GM23248 (cell line): ENCODE measurements around the gene MPRIP. TPM values are rescaled to one million over a fixed set of nuclear protein-coding genes. Genes with fewer than 3 reads are reported as not detected.

Source experiments
- DNase-seq: peaks from one replicate; pipeline ENCODE4 v3.0.0-alpha.2; 2015
- H2AFZ ChIP-seq: fragments of 200-600 bp; sonication (generic); 2 replicates; pipeline ENCODE4 v1.6.1; 2016; ENCODE audit warnings: antibody characterized with exemption
- H3F3A ChIP-seq: fragments of 200-600 bp; sonication (generic); 2 replicates; pipeline ENCODE4 v1.6.1; 2016; ENCODE audit warnings: mild to moderate bottlenecking, antibody characterized with exemption, mixed run types; ENCODE audit not compliant: insufficient read depth
- H3K27ac ChIP-seq: fragments of 200-600 bp; sonication (generic); 2 replicates; pipeline ENCODE4 v1.5.1; 2016; ENCODE audit warnings: mild to moderate bottlenecking
- H3K27me3 ChIP-seq: fragments of 200-600 bp; sonication (generic); replicated peaks from 2 replicates; pipeline ENCODE4 v1.6.1; 2016; ENCODE audit warnings: mild to moderate bottlenecking; ENCODE audit not compliant: insufficient read depth
- H3K36me3 ChIP-seq: fragments of 200-600 bp; sonication (generic); 2 replicates; pipeline ENCODE4 v1.6.1; 2016; ENCODE audit warnings: low read depth, mild to moderate bottlenecking
- H3K4me1 ChIP-seq: fragments of 200-600 bp; sonication (generic); 2 replicates; pipeline ENCODE4 v1.6.1; 2016; ENCODE audit warnings: mild to moderate bottlenecking; ENCODE audit not compliant: insufficient read depth
- H3K4me2 ChIP-seq: fragments of 200-600 bp; sonication (generic); one replicate; pipeline ENCODE4 v1.6.1; 2016; ENCODE audit warnings: mild to moderate bottlenecking; ENCODE audit not compliant: unreplicated experiment
- H3K4me3 ChIP-seq: fragments of 200-600 bp; sonication (generic); 2 replicates; pipeline ENCODE4 v1.5.1; 2016; ENCODE audit warnings: mild to moderate bottlenecking
- H3K79me2 ChIP-seq: fragments of 200-600 bp; sonication (generic); 2 replicates; pipeline ENCODE4 v1.6.1; 2016; ENCODE audit warnings: mild to moderate bottlenecking; ENCODE audit not compliant: insufficient read depth
- H3K9ac ChIP-seq: fragments of 200-600 bp; sonication (generic); 2 replicates; pipeline ENCODE4 v1.6.1; 2016; ENCODE audit warnings: mild to moderate bottlenecking
- H3K9me2 ChIP-seq: fragments of 200-600 bp; sonication (generic); 2 replicates; pipeline ENCODE4 v1.6.1; 2016; ENCODE audit warnings: mixed run types, mild to moderate bottlenecking, moderate library complexity; ENCODE audit not compliant: insufficient read depth
- H3K9me3 ChIP-seq: fragments of 200-600 bp; sonication (generic); one replicate; pipeline ENCODE4 v1.6.1; 2017; ENCODE audit warnings: low read depth
- H4K20me1 ChIP-seq: fragments of 200-600 bp; sonication (generic); 2 replicates; pipeline ENCODE4 v1.6.0; 2016; ENCODE audit not compliant: insufficient read depth
- EZH2 ChIP-seq: fragments of 200-600 bp; sonication (generic); IDR thresholded peaks from 2 replicates; pipeline ENCODE4 v1.6.1; 2018; ENCODE audit warnings: antibody characterized with exemption, mild to moderate bottlenecking; ENCODE audit not compliant: insufficient read depth, poor library complexity, severe bottlenecking
- EZH2phosphoT487 ChIP-seq: fragments of 200-600 bp; sonication (generic); IDR thresholded peaks from 2 replicates; pipeline ENCODE4 v1.6.1; 2018; ENCODE audit warnings: antibody characterized with exemption, moderate library complexity, mild to moderate bottlenecking, low read depth; ENCODE audit not compliant: insufficient read depth
- WGBS, 2 experiments: methylation state at CpG; one replicate each; pipeline ENCODE4 v1.1.6; 2015 to 2017; ENCODE audit warnings: low lambda C conversion rate in 2 of 2, low coverage in 1 of 2; ENCODE audit errors: missing lambda C conversion rate in 2 of 2; 5-methylcytosine and 5-hydroxymethylcytosine counted together
- in situ Hi-C: fragments of 300-500 bp; cut with MboI; formaldehyde crosslinking; loops from 2 replicates; pipeline ENCODE4 v1.15.0; 2020
- polyA plus RNA-seq: library from polyadenylated mRNA; unstranded; fragments of >200 nt; fragmentation: Nextera tagmentation; extraction: Ambion mirVana; gene quantifications from 2 replicates; pipeline ENCODE4 v1.2.1, GENCODE V29; 2016
- total RNA-seq: library from RNA; depleted of rRNA; stranded (reverse); fragments of >200 nt; shearing (Covaris generic); gene quantifications from 2 replicates; pipeline ENCODE4 v1.2.3, GENCODE V29; 2014

MPRIP gene
- total and polyA plus RNA-seq, 2 experiments from 2014 or later, result 73.5 to 292 TPM

- TF ChIP-seq EZH2, result no peak
- TF ChIP-seq EZH2phosphoT487, result no peak
- Histone ChIP-seq H3K9me3 (no peaks in the 10 kb centered on the region), H3K4me2 (no peak overlapping the region), H3F3A (no peaks in the 10 kb centered on the region), H3K9ac (no peak overlapping the region), H3K27ac (no peak overlapping the region), H3K27me3 (no peaks in the 10 kb centered on the region), H3K79me2 (peaks cover 33% of the 10 kb centered on the region), H3K9me2 (no peaks in the 10 kb centered on the region), H3K4me3 (no peak overlapping the region), H2AFZ (no peak overlapping the region), H4K20me1 (no peaks in the 10 kb centered on the region), H3K4me1 (no peaks in the 10 kb centered on the region), H3K36me3 (peaks cover 35% of the 10 kb centered on the region; the same call in 1 of the 2 replicates)
- WGBS, 2 experiments, result 36 to 43% methylated on average over 9 to 10 of the region's 10 CpGs
- no peak for DNase-seq
- in situ Hi-C loops, result no loop called here
These were observed 125.1 kb downstream of the MPRIP start for GRCh38 chr17:17167356-17167755.

- Histone ChIP-seq H3K9me2 (no peaks in the 10 kb centered on the region), H3K36me3 (peaks cover 35% of the 10 kb centered on the region; the same call in 1 of the 2 replicates), H3K4me1 (no peaks in the 10 kb centered on the region), H3F3A (no peaks in the 10 kb centered on the region), H3K4me3 (no peak overlapping the region), H2AFZ (no peak overlapping the region), H3K9ac (no peak overlapping the region), H4K20me1 (no peaks in the 10 kb centered on the region), H3K27ac (no peak overlapping the region), H3K79me2 (peaks cover 30% of the 10 kb centered on the region), H3K9me3 (no peaks in the 10 kb centered on the region), H3K4me2 (no peak overlapping the region), H3K27me3 (no peaks in the 10 kb centered on the region)
- DNase-seq, result no peak
- 90 to 91% methylated on average over 9 to 10 of the region's 10 CpGs for WGBS, 2 experiments
- in situ Hi-C loops, result no loop called here
- TF ChIP-seq EZH2 (no peak), EZH2phosphoT487 (no peak)
These were observed 125.7 kb downstream of the MPRIP start for GRCh38 chr17:17167986-17168385.

- no peak for DNase-seq
- H3K4me2 ChIP-seq, result no peak overlapping the region
- no peaks in the 10 kb centered on the region for H3K27me3 ChIP-seq
- H3K9ac ChIP-seq, result no peak overlapping the region
- H2AFZ ChIP-seq, result no peak overlapping the region
- no peaks in the 10 kb centered on the region for H3K9me3 ChIP-seq
- H3K4me1 ChIP-seq, result no peaks in the 10 kb centered on the region
- WGBS, 2 experiments, result 90 to 94% methylated on average over 5 of the region's 5 CpGs
- H3F3A ChIP-seq, result no peaks in the 10 kb centered on the region
- H3K79me2 ChIP-seq, result peaks cover 30% of the 10 kb centered on the region
- no peak overlapping the region for H3K27ac ChIP-seq
- H4K20me1 ChIP-seq, result no peaks in the 10 kb centered on the region
- H3K9me2 ChIP-seq, result no peaks in the 10 kb centered on the region
- in situ Hi-C loops, result no loop called here
- H3K4me3 ChIP-seq, result no peak overlapping the region
- peaks cover 35% of the 10 kb centered on the region; the same call in 1 of the 2 replicates for H3K36me3 ChIP-seq
- TF ChIP-seq EZH2 (no peak), EZH2phosphoT487 (no peak)
These were observed 126.1 kb downstream of the MPRIP start for GRCh38 chr17:17168401-17168800.

- no peaks in the 10 kb centered on the region for H3K4me1 ChIP-seq
- H3F3A ChIP-seq, result no peaks in the 10 kb centered on the region
- no peaks in the 10 kb centered on the region for H3K27me3 ChIP-seq
- no peaks in the 10 kb centered on the region for H3K9me2 ChIP-seq
- no peak overlapping the region for H3K9ac ChIP-seq
- DNase-seq, result no peak
- peaks cover 36% of the 10 kb centered on the region for H3K36me3 ChIP-seq
- no peak for TF ChIP-seq EZH2
- TF ChIP-seq EZH2phosphoT487, result no peak
- H3K4me2 ChIP-seq, result no peak overlapping the region
- peaks cover 27% of the 10 kb centered on the region for H3K79me2 ChIP-seq
- H4K20me1 ChIP-seq, result no peaks in the 10 kb centered on the region
- in situ Hi-C loops, result no loop called here
- H3K27ac ChIP-seq, result no peak overlapping the region
- 72 to 80% methylated on average over 4 of the region's 4 CpGs for WGBS, 2 experiments
- H3K9me3 ChIP-seq, result no peaks in the 10 kb centered on the region
- no peak overlapping the region for H2AFZ ChIP-seq
- H3K4me3 ChIP-seq, result no peak overlapping the region
These were observed 127.1 kb downstream of the MPRIP start for GRCh38 chr17:17169396-17169795.
